HG03575 (cell line): ENCODE results near the gene DNAAF5.
"Not testable (repeated sequence)": the region's sequence is repeated elsewhere in the genome, so short reads cannot be mapped to it uniquely, and the experiment has no call there.

Experiments used
- ATAC-seq: cut with Tn5 transposase; IDR thresholded peaks from one replicate; pipeline ENCODE4 v1.9.1; 2021; ENCODE audit not compliant: unreplicated experiment, insufficient number of reproducible peaks, low FRiP score; ENCODE audit errors: extremely low read depth

The DNAAF5 gene

GRCh38 chr7:742791-743190, 16.3 kb downstream of the DNAAF5 start:
- no peak for ATAC-seq

- ATAC-seq, result not testable (repeated sequence)
These were observed 17.0 kb downstream of the DNAAF5 start for GRCh38 chr7:743341-744127.

GRCh38 chr7:744128-744520, 17.6 kb downstream of the DNAAF5 start:
- not testable (repeated sequence) for ATAC-seq

DNA sequence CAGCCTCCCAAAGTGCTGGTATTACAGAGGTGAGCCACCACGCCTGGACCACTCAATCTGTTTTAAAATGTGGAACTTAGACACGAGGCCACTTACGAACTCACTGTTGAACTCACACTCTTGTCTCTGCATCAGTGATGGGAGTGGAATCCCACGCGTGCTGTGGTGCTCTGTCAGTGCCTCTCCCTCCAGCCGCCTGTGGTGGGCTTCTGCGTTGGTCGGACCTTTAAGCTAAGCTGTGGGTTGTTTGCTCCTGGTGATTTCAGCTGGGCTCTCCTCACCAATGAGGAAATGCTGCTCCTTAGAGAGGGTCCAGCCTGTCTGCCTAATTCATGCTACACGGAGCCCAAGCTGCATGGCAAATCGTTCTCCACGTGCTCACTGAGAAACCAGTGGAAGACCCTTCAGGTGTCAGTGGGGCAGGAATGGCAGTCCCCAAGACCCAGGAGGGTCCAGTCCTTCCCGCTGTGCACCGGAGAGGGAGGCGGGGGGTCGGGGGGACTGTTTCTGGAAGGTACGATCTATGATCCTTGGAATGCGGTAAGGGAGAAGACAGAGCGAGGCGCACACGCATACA, 18.4 kb downstream of the DNAAF5 start:
- ATAC-seq, result no peak

DNA sequence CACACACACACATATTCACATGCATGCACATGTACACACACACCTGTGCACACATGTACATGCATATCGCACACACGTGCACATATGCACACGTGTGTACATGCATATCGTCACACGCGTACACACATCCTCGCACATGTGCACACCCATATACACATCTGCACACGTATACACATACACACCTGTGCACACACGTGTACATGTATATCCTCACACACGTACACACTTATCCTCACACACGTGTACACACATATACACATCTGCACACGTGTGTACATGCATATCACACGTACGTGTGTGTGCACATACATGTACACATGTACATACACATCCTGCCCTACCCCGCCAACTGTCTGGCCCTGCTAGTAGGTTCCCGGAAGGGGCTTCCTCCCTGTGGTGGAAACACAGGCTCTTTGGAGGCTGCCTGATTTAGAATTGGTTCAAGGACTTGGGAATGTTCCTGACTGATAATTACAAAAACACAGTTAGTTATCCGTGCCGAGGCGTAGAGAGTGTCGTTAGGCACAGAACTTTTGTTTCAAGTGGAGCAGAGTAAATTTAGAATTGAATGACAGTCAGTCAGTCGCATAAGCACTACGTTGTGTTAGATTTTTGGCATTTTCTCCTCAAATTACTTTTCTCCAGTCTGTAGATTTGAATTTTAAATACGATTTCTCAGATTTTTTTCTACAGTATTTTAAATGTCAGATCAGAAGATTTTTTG, 19.1 kb downstream of the DNAAF5 start:
- ATAC-seq, result no peak

- ATAC-seq, result no peak
These were observed 19.9 kb downstream of the DNAAF5 start for GRCh38 chr7:746155-747061.

DNA sequence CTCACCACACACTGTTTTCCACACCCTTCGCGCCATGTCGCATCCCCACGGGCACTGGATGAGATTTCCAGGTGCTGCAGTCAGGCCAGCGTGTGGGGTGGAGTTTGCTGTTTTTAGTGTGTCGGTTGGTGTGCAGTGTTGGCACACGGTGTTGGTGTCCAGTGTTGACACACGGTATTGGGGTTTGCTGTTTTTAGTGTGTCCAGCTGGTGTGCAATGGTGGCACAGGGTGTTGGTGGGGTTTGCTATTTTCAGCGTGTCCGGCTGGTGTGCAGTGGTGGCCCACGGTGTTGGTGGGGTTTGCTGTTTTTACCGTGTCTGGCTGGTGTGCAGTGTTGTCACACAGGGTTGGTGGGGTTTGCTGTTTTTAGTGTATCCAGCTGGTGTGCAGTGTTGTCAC, 20.7 kb downstream of the DNAAF5 start:
- no peak for ATAC-seq

- no peak for ATAC-seq
These were observed 21.9 kb downstream of the DNAAF5 start for GRCh38 chr7:748446-748845.

GRCh38 chr7:749140-749551, 22.6 kb downstream of the DNAAF5 start:
- no peak for ATAC-seq

GRCh38 chr7:750111-750905, 23.8 kb downstream of the DNAAF5 start:
- no peak for ATAC-seq

- no peak for ATAC-seq
These were observed 25.3 kb downstream of the DNAAF5 start for GRCh38 chr7:751826-752225.

DNA sequence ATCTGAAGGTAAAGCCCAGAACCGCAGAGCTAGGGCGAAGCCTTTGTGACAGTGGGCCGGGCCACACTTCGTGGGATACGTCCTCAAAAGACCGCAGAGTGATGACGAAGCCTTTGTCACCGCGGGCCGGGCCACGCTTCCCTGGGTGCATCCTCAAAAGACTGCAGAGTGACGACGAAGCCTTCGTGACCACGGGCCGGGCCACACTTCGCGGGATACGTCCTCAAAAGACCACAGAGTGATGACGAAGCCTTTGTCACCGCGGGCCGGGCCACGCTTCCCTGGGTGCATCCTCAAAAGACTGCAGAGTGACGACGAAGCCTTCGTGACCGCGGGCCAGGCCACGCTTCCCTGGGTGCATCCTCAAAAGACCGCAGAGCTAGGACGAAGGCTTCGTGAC, 25.8 kb downstream of the DNAAF5 start:
- not testable (repeated sequence) for ATAC-seq

- ATAC-seq, result no peak
These were observed 26.7 kb downstream of the DNAAF5 start for GRCh38 chr7:753190-753589.

DNA sequence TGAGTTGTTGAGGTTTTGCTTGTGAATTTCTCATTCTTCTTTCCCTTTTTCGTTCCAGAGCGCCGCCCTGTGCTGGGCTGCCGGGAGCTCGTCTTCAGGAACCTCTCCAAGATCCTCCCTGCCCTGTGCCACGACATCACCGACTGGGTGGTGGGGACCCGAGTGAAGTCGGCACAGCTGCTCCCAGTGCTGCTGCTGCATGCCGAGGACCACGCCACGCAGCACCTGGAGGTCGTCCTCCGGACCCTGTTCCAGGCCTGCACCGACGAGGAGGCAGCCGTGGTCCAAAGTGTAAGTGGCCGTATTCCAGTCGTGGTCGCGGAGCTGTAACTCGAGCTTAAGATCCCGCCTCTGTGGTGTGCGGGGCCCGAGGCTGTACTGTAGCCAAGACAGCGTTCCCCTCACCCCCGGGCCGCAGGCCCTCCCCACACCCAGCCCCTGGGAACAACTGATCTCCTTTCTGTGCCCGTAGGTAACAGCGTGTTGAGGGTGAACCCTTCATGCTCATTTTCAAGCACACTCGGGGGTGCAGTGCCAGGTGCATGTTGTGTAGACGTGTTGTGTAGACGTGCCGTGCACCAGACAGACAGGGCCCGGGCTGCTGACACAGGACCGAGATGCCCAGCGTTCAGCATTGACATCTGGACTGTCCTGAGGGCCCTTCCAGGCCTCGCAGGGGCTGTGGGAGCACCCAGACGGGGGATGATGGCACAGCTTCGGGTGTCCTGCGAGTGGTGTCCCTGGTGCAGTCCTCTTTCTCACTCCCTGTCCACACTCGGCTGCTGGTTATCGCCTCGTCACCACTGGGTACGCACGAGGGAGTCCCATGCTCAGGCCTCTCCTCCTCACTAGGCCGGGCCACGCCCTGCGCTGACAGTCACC, 28.3 kb downstream of the DNAAF5 start:
- no peak for ATAC-seq

DNA sequence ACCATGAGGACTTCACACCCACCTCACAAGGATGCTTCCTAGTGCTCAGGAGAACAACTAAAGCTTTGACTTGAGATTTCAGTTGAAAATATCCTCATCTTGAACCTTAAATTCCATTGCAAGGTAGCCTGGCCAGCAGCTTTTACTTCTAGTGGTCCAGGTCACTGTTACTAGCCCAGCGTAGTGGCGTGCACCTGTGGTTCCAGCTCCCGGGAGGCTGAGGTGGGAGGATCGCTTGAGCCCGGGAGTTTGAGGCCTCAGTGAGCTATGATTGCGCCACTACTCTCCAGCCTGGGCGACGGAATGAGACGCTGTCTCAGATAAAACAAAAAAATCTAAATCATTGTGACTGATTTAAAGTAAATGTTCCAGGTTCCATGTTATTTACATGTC, 28.9 kb downstream of the DNAAF5 start:
- ATAC-seq, result no peak

DNA sequence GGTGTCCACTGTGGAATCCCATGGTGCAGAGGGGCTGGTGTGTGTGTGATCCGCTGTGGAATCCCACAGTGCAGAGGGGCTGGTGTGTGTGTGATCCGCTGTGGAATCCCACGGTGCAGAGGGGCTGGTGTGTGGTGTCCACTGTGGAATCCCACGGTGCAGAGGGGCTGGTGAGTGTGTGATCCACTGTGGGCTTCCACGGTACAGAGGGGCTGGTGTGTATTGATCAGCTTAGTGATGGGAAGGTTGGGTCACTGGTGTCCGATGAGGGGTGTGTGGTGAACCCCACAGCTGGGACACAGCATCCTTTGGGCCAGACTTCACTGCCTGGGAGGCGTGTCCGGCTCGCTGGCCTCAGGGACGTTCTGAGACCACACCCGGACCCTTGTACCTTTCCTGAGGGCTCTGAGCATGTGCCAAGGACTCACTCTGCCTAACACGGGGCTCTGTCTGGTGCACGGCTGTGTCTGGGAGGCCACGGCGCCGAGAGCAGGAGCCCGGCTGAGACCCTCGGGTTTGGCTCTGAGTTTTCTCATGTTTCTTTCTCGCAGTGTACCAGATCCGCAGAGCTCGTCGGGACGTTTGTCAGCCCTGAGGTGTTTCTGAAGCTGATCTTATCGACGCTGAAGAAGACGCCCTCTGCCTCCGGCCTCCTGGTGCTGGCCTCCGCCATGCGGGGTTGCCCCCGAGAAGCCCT, 29.9 kb downstream of the DNAAF5 start:
- no peak for ATAC-seq

DNA sequence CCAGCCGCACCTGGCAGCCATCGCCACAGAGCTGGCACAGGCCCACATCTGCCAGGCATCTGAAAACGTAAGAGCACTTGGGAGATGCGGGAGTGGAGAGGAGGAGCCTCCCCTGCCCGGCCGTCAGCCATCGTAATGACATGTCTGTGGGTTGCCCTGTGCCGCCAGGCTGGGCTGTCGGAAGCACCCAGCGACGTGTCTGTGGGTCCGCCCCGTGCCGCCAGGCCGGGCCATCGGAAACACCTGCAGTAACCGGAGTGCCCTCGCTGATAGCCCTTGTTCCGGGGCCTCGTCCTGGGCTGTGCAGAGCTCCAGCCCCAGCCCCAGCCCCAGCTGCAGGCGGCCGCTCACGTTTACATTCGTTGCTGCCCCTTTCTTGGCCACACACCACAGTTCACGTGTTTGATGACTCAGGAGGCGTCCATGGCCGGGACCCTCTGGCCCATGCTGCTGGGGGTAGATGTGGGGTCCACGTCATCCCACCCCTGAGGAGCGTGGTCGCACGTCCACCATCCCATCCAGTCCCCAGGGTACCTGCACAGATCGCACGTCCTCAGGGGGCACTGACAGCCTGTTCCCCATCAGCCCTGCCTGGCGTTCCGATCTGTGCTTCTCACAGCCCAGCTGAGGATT, 30.5 kb downstream of the DNAAF5 start:
- ATAC-seq, result no peak
